ENCODE measurements around the gene POLD4.

POLD4 gene

DNA sequence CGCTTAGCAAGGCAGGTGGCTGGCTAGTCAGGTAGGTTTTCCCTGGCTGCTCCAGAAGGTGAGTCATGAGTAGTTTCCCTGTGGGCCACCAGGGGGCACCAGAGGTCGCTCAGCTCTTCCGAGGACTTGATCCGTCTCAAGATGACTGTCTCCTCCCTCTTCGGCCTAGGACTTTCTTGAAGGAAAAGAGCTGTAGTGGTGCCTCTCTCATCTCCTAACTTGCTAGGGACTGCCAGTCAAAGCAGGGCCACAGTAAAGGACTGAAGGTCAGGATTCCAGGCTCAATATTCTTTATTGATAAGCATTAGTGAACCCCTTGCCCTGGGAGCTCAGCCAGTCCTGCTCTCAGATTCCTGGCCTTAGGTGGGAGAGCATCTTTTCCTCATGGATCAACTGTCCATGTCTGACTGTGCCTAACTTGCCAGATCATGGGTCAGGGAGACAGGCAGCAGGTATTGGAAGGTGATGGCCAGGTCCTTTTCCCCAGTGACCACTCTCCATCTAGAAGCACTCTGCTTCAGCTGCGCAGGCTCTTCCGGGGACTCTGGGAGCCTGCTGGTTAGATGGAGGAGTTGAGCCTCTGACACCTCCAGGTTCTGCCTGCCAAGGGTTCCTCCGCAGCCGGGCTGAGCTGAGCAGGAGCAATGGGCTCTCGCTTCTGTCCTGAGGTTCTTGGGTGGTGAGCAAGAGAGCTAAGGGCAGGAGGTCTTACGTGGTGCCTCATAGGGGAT, 1.9 kb downstream of the POLD4 start:
- peak; percentile 72 for DNase-seq (ENCODE audit: low spot score)

DNA sequence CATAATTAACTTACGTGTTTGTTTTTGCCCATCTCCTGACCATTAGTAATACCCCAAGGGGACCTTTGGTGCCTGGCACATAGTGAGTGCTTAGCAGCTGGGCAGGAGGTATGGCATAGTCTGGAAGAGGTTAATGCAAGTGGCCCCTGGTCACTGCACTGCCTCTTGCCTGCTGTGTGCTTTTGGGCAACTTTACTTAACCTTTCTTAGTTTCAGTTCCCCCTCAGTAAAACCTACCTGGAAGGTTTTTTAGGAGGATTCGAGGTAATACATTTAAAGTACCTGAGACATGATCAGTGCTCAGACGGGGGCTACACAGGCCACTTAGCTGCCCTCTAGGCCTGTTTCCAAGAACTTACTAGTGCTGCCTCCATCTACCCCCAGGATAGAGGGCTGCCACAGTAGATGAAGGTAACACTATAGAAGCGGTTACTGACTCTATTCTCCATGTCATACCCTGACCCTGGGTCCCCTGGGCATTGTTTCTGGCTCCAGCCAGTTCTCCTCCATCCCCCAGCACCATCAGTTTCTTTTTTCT, 3.3 kb downstream of the POLD4 start:
- DNase-seq (ENCODE audit: low spot score), result no peak
- no peak for TF ChIP-seq CTCF (IDR thresholded peaks at IDR 0.05; ENCODE audit: extremely low read depth, missing control alignments)

More for the DNA sequence above, 1.9 kb downstream of the POLD4 start:
- TF ChIP-seq CTCF (IDR thresholded peaks at IDR 0.05; ENCODE audit: extremely low read depth, missing control alignments), result peak; percentile 62

GRCh38 chr11:67349457-67349856, 3.9 kb downstream of the POLD4 start:
- no peak for DNase-seq (ENCODE audit: low spot score)
- TF ChIP-seq CTCF (IDR thresholded peaks at IDR 0.05; ENCODE audit: extremely low read depth, missing control alignments), result no peak

DNA sequence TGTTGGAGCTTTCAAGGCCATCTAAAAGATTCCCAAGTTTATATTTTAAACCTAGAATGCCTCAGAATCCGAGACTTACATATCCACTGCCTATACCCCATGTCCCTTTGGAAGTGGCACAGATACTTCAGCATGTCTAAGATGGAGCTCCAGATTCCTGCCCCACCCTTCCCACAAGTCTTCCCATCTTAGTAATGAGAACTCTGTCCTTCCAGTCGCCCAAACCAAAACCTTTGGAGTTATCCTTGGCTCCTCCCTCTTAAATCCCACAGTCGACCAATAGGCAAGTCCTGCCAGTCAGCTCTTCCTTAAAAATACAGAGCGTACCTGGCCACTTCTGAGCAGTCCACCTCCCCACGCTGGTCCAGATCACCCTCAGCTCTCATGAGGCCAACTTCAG, 4.3 kb downstream of the POLD4 start:
- no peak for TF ChIP-seq CTCF (IDR thresholded peaks at IDR 0.05; ENCODE audit: extremely low read depth, missing control alignments)
- DNase-seq (ENCODE audit: low spot score), result no peak

GRCh38 chr11:67347964-67348749, 5.2 kb downstream of the POLD4 start:
- no peak for DNase-seq (ENCODE audit: low spot score)
- no peak for TF ChIP-seq CTCF (IDR thresholded peaks at IDR 0.05; ENCODE audit: extremely low read depth, missing control alignments)

GRCh38 chr11:67345920-67346819, 7.2 kb downstream of the POLD4 start:
- DNase-seq (ENCODE audit: low spot score), result peak; percentile 27
- TF ChIP-seq CTCF (IDR thresholded peaks at IDR 0.05; ENCODE audit: extremely low read depth, missing control alignments), result peak; percentile 54

All from GM20000 (cell line).